Measurements from ENCODE around the gene OR2T34. TPM values are rescaled to one million over a fixed set of nuclear protein-coding genes. Genes with fewer than 3 reads are reported as not detected.
"Not testable (repeated sequence)": the region's sequence is repeated elsewhere in the genome, so short reads cannot be mapped to it uniquely, and the experiment has no call there.

Gene OR2T34
- not detected in 2 replicates for total RNA-seq (2014; rRNA removed; shearing (Covaris generic))

GRCh38 chr1:248574657-248575056, at the start of gene OR2T34:
TSS of gene OR2T34 (minus strand) at chr1:248574757. CDS start at chr1:248574757, 0 bp downstream.
- DNase-seq (ENCODE audit: low read depth) = not testable (repeated sequence)

GRCh38 chr1:248622570-248623001, 48.0 kb upstream of the OR2T34 start:
- DNase-seq (ENCODE audit: low read depth) = peak; percentile 45

- DNase-seq (ENCODE audit: low read depth) = no peak
These were observed 47.2 kb upstream of the OR2T34 start for GRCh38 chr1:248621770-248622169.

GRCh38 chr1:248618878-248619277, 44.3 kb upstream of the OR2T34 start:
- DNase-seq (ENCODE audit: low read depth) = peak; percentile 40

GRCh38 chr1:248618119-248618518, 43.6 kb upstream of the OR2T34 start:
- DNase-seq (ENCODE audit: low read depth) = no peak

GRCh38 chr1:248613742-248614141, 39.2 kb upstream of the OR2T34 start:
- no peak for DNase-seq (ENCODE audit: low read depth)

GRCh38 chr1:248611883-248612414, 37.4 kb upstream of the OR2T34 start:
- no peak for DNase-seq (ENCODE audit: low read depth)

- DNase-seq (ENCODE audit: low read depth) = no peak
These were observed 35.7 kb upstream of the OR2T34 start for GRCh38 chr1:248610301-248610700.

GRCh38 chr1:248599396-248599795, 24.8 kb upstream of the OR2T34 start:
- DNase-seq (ENCODE audit: low read depth) = no peak

GRCh38 chr1:248597589-248597988, 23.0 kb upstream of the OR2T34 start, which contains the start of gene OR2T10:
TSS of gene OR2T10 (minus strand) at chr1:248597700. CDS start at chr1:248593768, 3,932 bp downstream.
- DNase-seq (ENCODE audit: low read depth) = no peak

- DNase-seq (ENCODE audit: low read depth) = peak; percentile 3
These were observed 22.1 kb upstream of the OR2T34 start for GRCh38 chr1:248596615-248597014.

- DNase-seq (ENCODE audit: low read depth) = no peak
These were observed 18.7 kb upstream of the OR2T34 start for GRCh38 chr1:248593226-248593625.

- DNase-seq (ENCODE audit: low read depth) = no peak
These were observed 18.1 kb upstream of the OR2T34 start for GRCh38 chr1:248592655-248593054.

GRCh38 chr1:248590055-248590454, 15.5 kb upstream of the OR2T34 start:
- no peak for DNase-seq (ENCODE audit: low read depth)

GRCh38 chr1:248589334-248589733, 14.8 kb upstream of the OR2T34 start:
- no peak for DNase-seq (ENCODE audit: low read depth)

GRCh38 chr1:248585266-248585665, 10.7 kb upstream of the OR2T34 start:
- DNase-seq (ENCODE audit: low read depth) = no peak

- DNase-seq (ENCODE audit: low read depth) = no peak
These were observed 1.9 kb upstream of the OR2T34 start for GRCh38 chr1:248576260-248576980.

GRCh38 chr1:248573856-248574255, 701 bp downstream of the OR2T34 start:
- DNase-seq (ENCODE audit: low read depth) = not testable (repeated sequence)

- DNase-seq (ENCODE audit: low read depth) = not testable (repeated sequence)
These were observed 2.5 kb downstream of the OR2T34 start for GRCh38 chr1:248572049-248572448.

GRCh38 chr1:248570811-248571210, 3.7 kb downstream of the OR2T34 start:
- not testable (repeated sequence) for DNase-seq (ENCODE audit: low read depth)

GRCh38 chr1:248569049-248569448, 5.5 kb downstream of the OR2T34 start:
- DNase-seq (ENCODE audit: low read depth) = not testable (repeated sequence)

- DNase-seq (ENCODE audit: low read depth) = not testable (repeated sequence)
These were observed 8.8 kb downstream of the OR2T34 start for GRCh38 chr1:248565530-248566373.
